Measurements from ENCODE around the gene DCHS2. TPM values are rescaled to one million over a fixed set of nuclear protein-coding genes. Genes with fewer than 3 reads are reported as not detected.

The DCHS2 gene
- total RNA-seq, 1 donor from 2014 or later: not detected

GRCh38 chr4:154277172-154277571 lies 214.4 kb downstream of the DCHS2 start:
- Histone ChIP-seq H3K4me3 (ENCODE audit: low read depth, low read length) (no peak overlapping the region), H3K27me3 (ENCODE audit: control insufficient read depth, insufficient read depth, low read length) (no peaks in the 10 kb centered on the region), H3K36me3 (ENCODE audit: control insufficient read depth, insufficient read depth, low read length) (no peaks in the 10 kb centered on the region)
- FAIRE-seq (no peak), DNase-seq (ENCODE audit: low read depth) (no peak)
- TF ChIP-seq CTCF (IDR thresholded peaks at IDR 0.05; ENCODE audit: insufficient read depth, low read length, severe bottlenecking): no peak

- no peak for TF ChIP-seq CTCF (IDR thresholded peaks at IDR 0.05; ENCODE audit: insufficient read depth, low read length, severe bottlenecking)
- FAIRE-seq (no peak), DNase-seq (ENCODE audit: low read depth) (no peak)
- H3K36me3 ChIP-seq (ENCODE audit: control insufficient read depth, insufficient read depth, low read length): no peaks in the 10 kb centered on the region
- H3K4me3 ChIP-seq (ENCODE audit: low read depth, low read length): no peak overlapping the region
- no peaks in the 10 kb centered on the region for H3K27me3 ChIP-seq (ENCODE audit: control insufficient read depth, insufficient read depth, low read length)
Measured at GRCh38 chr4:154276496-154276895, 215.1 kb downstream of the DCHS2 start.

- H3K27me3 ChIP-seq (ENCODE audit: control insufficient read depth, insufficient read depth, low read length): no peaks in the 10 kb centered on the region
- DNase-seq (ENCODE audit: low read depth) (no peak), FAIRE-seq (no peak)
- no peak overlapping the region for H3K4me3 ChIP-seq (ENCODE audit: low read depth, low read length)
- H3K36me3 ChIP-seq (ENCODE audit: control insufficient read depth, insufficient read depth, low read length): no peaks in the 10 kb centered on the region
- TF ChIP-seq CTCF (IDR thresholded peaks at IDR 0.05; ENCODE audit: insufficient read depth, low read length, severe bottlenecking): no peak
Measured at GRCh38 chr4:154254999-154255398, 236.6 kb downstream of the DCHS2 start.

GRCh38 chr4:154234576-154234975 lies 257.0 kb downstream of the DCHS2 start:
- Histone ChIP-seq H3K36me3 (ENCODE audit: control insufficient read depth, insufficient read depth, low read length) (no peaks in the 10 kb centered on the region), H3K4me3 (ENCODE audit: low read depth, low read length) (no peak overlapping the region), H3K27me3 (ENCODE audit: control insufficient read depth, insufficient read depth, low read length) (no peaks in the 10 kb centered on the region)
- FAIRE-seq (no peak), DNase-seq (ENCODE audit: low read depth) (no peak)
- no peak for TF ChIP-seq CTCF (IDR thresholded peaks at IDR 0.05; ENCODE audit: insufficient read depth, low read length, severe bottlenecking)

GRCh38 chr4:154231806-154232478 lies 259.7 kb downstream of the DCHS2 start:
- TF ChIP-seq CTCF (IDR thresholded peaks at IDR 0.05; ENCODE audit: insufficient read depth, low read length, severe bottlenecking): no peak
- DNase-seq (ENCODE audit: low read depth): no peak
- Histone ChIP-seq H3K4me3 (ENCODE audit: low read depth, low read length) (no peak overlapping the region), H3K27me3 (ENCODE audit: control insufficient read depth, insufficient read depth, low read length) (no peaks in the 10 kb centered on the region), H3K36me3 (ENCODE audit: control insufficient read depth, insufficient read depth, low read length) (no peaks in the 10 kb centered on the region)
- no peak for FAIRE-seq

GRCh38 chr4:154230723-154231122 lies 260.9 kb downstream of the DCHS2 start:
- FAIRE-seq: no peak
- no peaks in the 10 kb centered on the region for H3K36me3 ChIP-seq (ENCODE audit: control insufficient read depth, insufficient read depth, low read length)

More at GRCh38 chr4:154230723-154231122, 260.9 kb downstream of the DCHS2 start:
- Histone ChIP-seq H3K4me3 (ENCODE audit: low read depth, low read length) (no peak overlapping the region), H3K27me3 (ENCODE audit: control insufficient read depth, insufficient read depth, low read length) (no peaks in the 10 kb centered on the region)
- TF ChIP-seq CTCF (IDR thresholded peaks at IDR 0.05; ENCODE audit: insufficient read depth, low read length, severe bottlenecking): no peak
- no peak for DNase-seq (ENCODE audit: low read depth)
